ENCODE data around the gene RHOH. TPM values are rescaled to one million over a fixed set of nuclear protein-coding genes. Genes with fewer than 3 reads are reported as not detected.

RHOH gene
- total and polyA plus RNA-seq, 2 of the 13 experiments (the other 11 are each of a cell fraction or from before 2014, with no cell fraction given): 0.57 TPM; not detected in 1

DNA sequence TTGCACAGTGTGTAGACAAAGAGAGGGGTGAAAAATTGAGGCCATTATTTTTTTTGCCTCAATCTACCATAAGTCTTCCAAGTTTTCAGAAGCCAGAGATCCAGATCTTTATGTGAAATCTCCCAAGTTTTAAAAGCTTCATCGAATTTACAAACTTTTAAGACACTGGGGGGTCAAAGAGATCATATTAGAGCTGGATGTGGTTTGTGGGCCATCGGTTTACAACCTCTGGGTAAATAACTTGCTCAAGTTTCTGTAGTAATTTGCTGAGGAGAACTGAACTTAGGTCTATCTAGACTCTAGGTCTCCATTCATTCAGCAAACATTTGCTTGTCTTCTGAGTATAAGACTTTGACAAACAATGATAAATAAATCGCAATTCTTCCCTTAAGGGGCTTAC lies 84.3 kb downstream of the RHOH start:
- DNase-seq (ENCODE audit: low spot score) (no peak), FAIRE-seq (no peak), ATAC-seq (no peak)
- WGBS (ENCODE audit: low lambda C conversion rate): 0% methylated on average over 3 of the region's 3 CpGs
- H3K4me2 ChIP-seq (ENCODE audit: low read depth, low read length): no peak overlapping the region
- no peaks in the 10 kb centered on the region for H3K4me1 ChIP-seq (ENCODE audit: insufficient read depth, low read length)
- ChIA-PET POLR2A (no interaction called here), CTCF (ENCODE audit: low intra/inter-chr PET ratio, low total read pairs) (no interaction called here)
- in situ Hi-C loops (cut with HindIII; ENCODE audit: extremely low pct_ligation_motif_present, low pct_unique_long_range_greater_than_20kb) (no loop called here), intact Hi-C loops (cut with micrococcal nuclease; ENCODE audit: unreplicated experiment) (no loop called here)
- H3K9me3 ChIP-seq (ENCODE audit: low read length): no peaks in the 10 kb centered on the region
- no TSS peak for BruUV-seq (replicated peaks)
- H3K4me3 ChIP-seq (replicated peaks in 1 of 3; ENCODE audit: insufficient read depth in 1 of 3, low read depth in 2 of 3, low read length in 3 of 3): no peak overlapping the region
- no peaks in the 10 kb centered on the region for H3K79me2 ChIP-seq (ENCODE audit: insufficient read depth, low read length)
- no peak overlapping the region for H3K9ac ChIP-seq (ENCODE audit: insufficient read depth, low read depth, low read length)
- peaks cover 0 to 9% of the 10 kb centered on the region in 2 experiments; a peak in 1 of 5 replicates for H3K27me3 ChIP-seq (ENCODE audit: control insufficient read depth in 1 of 2, insufficient read depth in 2 of 2, low read length in 2 of 2)
- H3K27ac ChIP-seq (ENCODE audit: extremely low read length, insufficient read depth, low read length): no peak overlapping the region
- H4K20me1 ChIP-seq (ENCODE audit: insufficient read depth, low read length): no peaks in the 10 kb centered on the region
- H2AFZ ChIP-seq (ENCODE audit: low read length): no peak overlapping the region
- no peaks in the 10 kb centered on the region for H3K36me3 ChIP-seq (replicated peaks in 1 of 2; ENCODE audit: control insufficient read depth in 1 of 2, insufficient read depth in 2 of 2, low read length in 2 of 2)
- TF ChIP-seq, protein P1, sequence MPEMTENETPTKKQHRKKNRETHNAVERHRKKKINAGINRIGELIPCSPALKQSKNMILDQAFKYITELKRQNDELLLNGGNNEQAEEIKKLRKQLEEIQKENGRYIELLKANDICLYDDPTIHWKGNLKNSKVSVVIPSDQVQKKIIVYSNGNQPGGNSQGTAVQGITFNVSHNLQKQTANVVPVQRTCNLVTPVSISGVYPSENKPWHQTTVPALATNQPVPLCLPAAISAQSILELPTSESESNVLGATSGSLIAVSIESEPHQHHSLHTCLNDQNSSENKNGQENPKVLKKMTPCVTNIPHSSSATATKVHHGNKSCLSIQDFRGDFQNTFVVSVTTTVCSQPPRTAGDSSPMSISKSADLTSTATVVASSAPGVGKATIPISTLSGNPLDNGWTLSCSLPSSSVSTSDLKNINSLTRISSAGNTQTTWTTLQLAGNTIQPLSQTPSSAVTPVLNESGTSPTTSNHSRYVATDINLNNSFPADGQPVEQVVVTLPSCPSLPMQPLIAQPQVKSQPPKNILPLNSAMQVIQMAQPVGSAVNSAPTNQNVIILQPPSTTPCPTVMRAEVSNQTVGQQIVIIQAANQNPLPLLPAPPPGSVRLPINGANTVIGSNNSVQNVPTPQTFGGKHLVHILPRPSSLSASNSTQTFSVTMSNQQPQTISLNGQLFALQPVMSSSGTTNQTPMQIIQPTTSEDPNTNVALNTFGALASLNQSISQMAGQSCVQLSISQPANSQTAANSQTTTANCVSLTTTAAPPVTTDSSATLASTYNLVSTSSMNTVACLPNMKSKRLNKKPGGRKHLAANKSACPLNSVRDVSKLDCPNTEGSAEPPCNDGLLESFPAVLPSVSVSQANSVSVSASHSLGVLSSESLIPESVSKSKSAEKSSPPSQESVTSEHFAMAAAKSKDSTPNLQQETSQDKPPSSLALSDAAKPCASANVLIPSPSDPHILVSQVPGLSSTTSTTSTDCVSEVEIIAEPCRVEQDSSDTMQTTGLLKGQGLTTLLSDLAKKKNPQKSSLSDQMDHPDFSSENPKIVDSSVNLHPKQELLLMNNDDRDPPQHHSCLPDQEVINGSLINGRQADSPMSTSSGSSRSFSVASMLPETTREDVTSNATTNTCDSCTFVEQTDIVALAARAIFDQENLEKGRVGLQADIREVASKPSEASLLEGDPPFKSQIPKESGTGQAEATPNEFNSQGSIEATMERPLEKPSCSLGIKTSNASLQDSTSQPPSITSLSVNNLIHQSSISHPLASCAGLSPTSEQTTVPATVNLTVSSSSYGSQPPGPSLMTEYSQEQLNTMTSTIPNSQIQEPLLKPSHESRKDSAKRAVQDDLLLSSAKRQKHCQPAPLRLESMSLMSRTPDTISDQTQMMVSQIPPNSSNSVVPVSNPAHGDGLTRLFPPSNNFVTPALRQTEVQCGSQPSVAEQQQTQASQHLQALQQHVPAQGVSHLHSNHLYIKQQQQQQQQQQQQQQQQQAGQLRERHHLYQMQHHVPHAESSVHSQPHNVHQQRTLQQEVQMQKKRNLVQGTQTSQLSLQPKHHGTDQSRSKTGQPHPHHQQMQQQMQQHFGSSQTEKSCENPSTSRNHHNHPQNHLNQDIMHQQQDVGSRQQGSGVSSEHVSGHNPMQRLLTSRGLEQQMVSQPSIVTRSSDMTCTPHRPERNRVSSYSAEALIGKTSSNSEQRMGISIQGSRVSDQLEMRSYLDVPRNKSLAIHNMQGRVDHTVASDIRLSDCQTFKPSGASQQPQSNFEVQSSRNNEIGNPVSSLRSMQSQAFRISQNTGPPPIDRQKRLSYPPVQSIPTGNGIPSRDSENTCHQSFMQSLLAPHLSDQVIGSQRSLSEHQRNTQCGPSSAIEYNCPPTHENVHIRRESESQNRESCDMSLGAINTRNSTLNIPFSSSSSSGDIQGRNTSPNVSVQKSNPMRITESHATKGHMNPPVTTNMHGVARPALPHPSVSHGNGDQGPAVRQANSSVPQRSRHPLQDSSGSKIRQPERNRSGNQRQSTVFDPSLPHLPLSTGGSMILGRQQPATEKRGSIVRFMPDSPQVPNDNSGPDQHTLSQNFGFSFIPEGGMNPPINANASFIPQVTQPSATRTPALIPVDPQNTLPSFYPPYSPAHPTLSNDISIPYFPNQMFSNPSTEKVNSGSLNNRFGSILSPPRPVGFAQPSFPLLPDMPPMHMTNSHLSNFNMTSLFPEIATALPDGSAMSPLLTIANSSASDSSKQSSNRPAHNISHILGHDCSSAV (CRISPR knock-in tag; IDR thresholded peaks at IDR 0.05; ENCODE audit: borderline replicate concordance): no peak
- TF ChIP-seq GATAD2A (CRISPR knock-in tag; IDR thresholded peaks at IDR 0.05) (no peak), ZNF382 (CRISPR knock-in tag; IDR thresholded peaks at IDR 0.05; ENCODE audit: borderline replicate concordance) (no peak), NBN (conservative IDR thresholded peaks at IDR 0.05) (no peak), CEBPB (IDR thresholded peaks at IDR 0.05; ENCODE audit: borderline replicate concordance, low read depth, low read length) (no peak), ADNP (CRISPR knock-in tag; IDR thresholded peaks at IDR 0.05) (no peak)
- TF ChIP-seq, protein P2, sequence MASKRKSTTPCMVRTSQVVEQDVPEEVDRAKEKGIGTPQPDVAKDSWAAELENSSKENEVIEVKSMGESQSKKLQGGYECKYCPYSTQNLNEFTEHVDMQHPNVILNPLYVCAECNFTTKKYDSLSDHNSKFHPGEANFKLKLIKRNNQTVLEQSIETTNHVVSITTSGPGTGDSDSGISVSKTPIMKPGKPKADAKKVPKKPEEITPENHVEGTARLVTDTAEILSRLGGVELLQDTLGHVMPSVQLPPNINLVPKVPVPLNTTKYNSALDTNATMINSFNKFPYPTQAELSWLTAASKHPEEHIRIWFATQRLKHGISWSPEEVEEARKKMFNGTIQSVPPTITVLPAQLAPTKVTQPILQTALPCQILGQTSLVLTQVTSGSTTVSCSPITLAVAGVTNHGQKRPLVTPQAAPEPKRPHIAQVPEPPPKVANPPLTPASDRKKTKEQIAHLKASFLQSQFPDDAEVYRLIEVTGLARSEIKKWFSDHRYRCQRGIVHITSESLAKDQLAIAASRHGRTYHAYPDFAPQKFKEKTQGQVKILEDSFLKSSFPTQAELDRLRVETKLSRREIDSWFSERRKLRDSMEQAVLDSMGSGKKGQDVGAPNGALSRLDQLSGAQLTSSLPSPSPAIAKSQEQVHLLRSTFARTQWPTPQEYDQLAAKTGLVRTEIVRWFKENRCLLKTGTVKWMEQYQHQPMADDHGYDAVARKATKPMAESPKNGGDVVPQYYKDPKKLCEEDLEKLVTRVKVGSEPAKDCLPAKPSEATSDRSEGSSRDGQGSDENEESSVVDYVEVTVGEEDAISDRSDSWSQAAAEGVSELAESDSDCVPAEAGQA (IDR thresholded peaks at IDR 0.05; ENCODE audit: low read depth): no peak
- TF ChIP-seq, protein P2 (CRISPR knock-in tag; IDR thresholded peaks at IDR 0.05; ENCODE audit: borderline replicate concordance): no peak

Data from HepG2 (cell line).